GM12878 (cell line): Measurements from ENCODE around the gene TMEM184C. TPM values are rescaled to one million over a fixed set of nuclear protein-coding genes. Genes with fewer than 3 reads are reported as not detected.

Experiments
- ATAC-seq: fragments of 200-7000 bp; cut with Tn5 transposase; 3 replicates; pipeline ENCODE4 v1.9.1; 2020; ENCODE audit warnings: mild to moderate bottlenecking, moderate library complexity
- BruUV-seq: library from RNA; stranded (reverse); fragments of 400-500 nt; replicated peaks from 2 replicates; lab custom pipeline; 2021; lab: Mats Ljungman, UMichigan
- CTCF ChIA-PET: fragments of 300-600 bp; sonication (Branson Sonifier 250); formaldehyde crosslinking; extraction: SDS; loops from one replicate; lab custom pipeline; 2021; ENCODE audit warnings: inconsistent platforms; lab: Yijun Ruan, JAX
- POLR2A ChIA-PET: fragments of 350-600 bp; formaldehyde crosslinking; extraction: SDS; loops from one replicate; lab custom pipeline; 2021; ENCODE audit warnings: inconsistent platforms; lab: Charles Lee
- RAD21 ChIA-PET: fragments of 300-600 bp; sonication (Branson Sonifier 250); formaldehyde crosslinking; loops from one replicate; lab custom pipeline; 2023; ENCODE audit warnings: antibody characterized with exemption; ENCODE audit not compliant: unreplicated experiment; lab: Charles Lee
- SMC1A ChIA-PET: fragments of 300-600 bp; sonication (Branson Sonifier 250); formaldehyde crosslinking; loops from one replicate; lab custom pipeline; 2023; ENCODE audit not compliant: unreplicated experiment, uncharacterized antibody; lab: Charles Lee
- DNase-seq: peaks from one replicate; pipeline ENCODE4 v3.0.0-alpha.2; 2011; ENCODE audit warnings: low read depth, low spot score
- FAIRE-seq: peaks from 3 replicates; lab custom pipeline; 2011; peaks lifted over from hg19 to GRCh38; lab: Jason Lieb, UNC
- H2AFZ ChIP-seq: 2 replicates; pipeline ENCODE4 v1.6.0; 2011; ENCODE audit warnings: low read depth, low read length, control low read depth; ENCODE audit not compliant: control insufficient read depth
- H3K27ac ChIP-seq: 2 replicates; pipeline ENCODE4 v1.5.1; 2011; ENCODE audit warnings: control low read depth; ENCODE audit not compliant: control insufficient read depth, insufficient read depth
- H3K27me3 ChIP-seq, 2 experiments: replicated peaks in 1 of 2; 2 replicates each; pipeline versions ENCODE4 v1.6.0 to v1.6.1; 2011; ENCODE audit warnings: low read length in 1 of 2; ENCODE audit not compliant: control insufficient read depth in 2 of 2, insufficient read depth in 2 of 2
- H3K36me3 ChIP-seq, 2 experiments: 2 replicates each; pipeline ENCODE4 v1.5.1; 2011; ENCODE audit warnings: low read length in 1 of 2; ENCODE audit not compliant: control insufficient read depth in 2 of 2, insufficient read depth in 2 of 2
- H3K4me1 ChIP-seq: 2 replicates; pipeline ENCODE4 v1.6.1; 2011; ENCODE audit warnings: mild to moderate bottlenecking, low read length, moderate library complexity, mixed read lengths; ENCODE audit not compliant: control insufficient read depth, insufficient read depth
- H3K4me2 ChIP-seq: 2 replicates; pipeline ENCODE4 v1.6.0; 2011; ENCODE audit warnings: control low read depth; ENCODE audit not compliant: control insufficient read depth, insufficient read depth
- H3K4me3 ChIP-seq: fragments of 200-600 bp; sonication (generic); 2 replicates; pipeline ENCODE4 v1.5.1; 2016
- H3K79me2 ChIP-seq: 2 replicates; pipeline ENCODE4 v1.6.0; 2011; ENCODE audit warnings: low read length; ENCODE audit not compliant: control insufficient read depth, insufficient read depth
- H3K9ac ChIP-seq: 2 replicates; pipeline ENCODE4 v1.8.0; 2011; ENCODE audit warnings: low read length, control low read depth, mixed read lengths; ENCODE audit not compliant: control insufficient read depth, insufficient read depth
- H3K9me3 ChIP-seq: replicated peaks from 3 replicates; pipeline ENCODE4 v1.5.1; 2011; ENCODE audit warnings: mild to moderate bottlenecking, low read length; ENCODE audit not compliant: control insufficient read depth, insufficient read depth
- H4K20me1 ChIP-seq: 2 replicates; pipeline ENCODE4 v1.6.0; 2011; ENCODE audit not compliant: control insufficient read depth, insufficient read depth
- CBFB ChIP-seq: IDR thresholded peaks from 2 replicates; pipeline ENCODE4 v1.6.1; 2016; ENCODE audit warnings: antibody characterized with exemption, low read depth
- LARP7 ChIP-seq: fragments of 450-650 bp; IDR thresholded peaks from 2 replicates; pipeline ENCODE4 v1.6.1; 2017; ENCODE audit warnings: mild to moderate bottlenecking
- MEF2B ChIP-seq: fragments of 450-650 bp; IDR thresholded peaks from 2 replicates; pipeline ENCODE4 v1.6.1; 2018; ENCODE audit warnings: mild to moderate bottlenecking, moderate library complexity; ENCODE audit not compliant: partially characterized antibody, poor library complexity, severe bottlenecking
- RUNX3 ChIP-seq: IDR thresholded peaks from 2 replicates; pipeline ENCODE4 v1.6.1; 2012; ENCODE audit warnings: low read length, inconsistent platforms
- SIN3A ChIP-seq: IDR thresholded peaks from 2 replicates; pipeline ENCODE4 v1.6.1; 2012; ENCODE audit warnings: low read depth, low read length, improper control_type of control experiment
- ZNF217 ChIP-seq: fragments of 450-650 bp; IDR thresholded peaks from 2 replicates; pipeline ENCODE4 v1.6.1; 2017; ENCODE audit warnings: antibody characterized with exemption, mild to moderate bottlenecking
- WGBS: methylation state at CpG from one replicate; pipeline ENCODE4 v1.1.6; 2016; ENCODE audit warnings: low lambda C conversion rate; ENCODE audit not compliant: insufficient replicate concordance, insufficient coverage; ENCODE audit errors: missing lambda C conversion rate; 5-methylcytosine and 5-hydroxymethylcytosine counted together
- in situ Hi-C: fragments of 300-500 bp; cut with MboI; formaldehyde crosslinking; loops from 9 replicates; pipeline ENCODE4 v1.14.3; 2018; ENCODE audit warnings: mixed read lengths
- intact Hi-C: fragments of 100-400 bp; cut with micrococcal nuclease; formaldehyde crosslinking; loops from one replicate; pipeline ENCODE4 v1.14.2; 2022; ENCODE audit not compliant: unreplicated experiment
- polyA plus RNA-seq, 11 experiments: library from polyadenylated mRNA; depleted of rRNA in 4 of 11; unstranded in 6 of 11; stranded (reverse) in 5 of 11; fragments of >200 nt; fragmentation: Nextera tagmentation in 4 of 11; fragmentation: Illumina TruSeq in 1 of 11; extraction: Ambion mirVana in 4 of 11; extraction: Trizol in 1 of 11; gene quantifications; 1 replicate in 1 of 11; 2 replicates in 10 of 11; pipeline versions ENCODE4 v1.2.1 to v1.2.3, GENCODE V29; 2011 to 2016; ENCODE audit warnings: inconsistent platforms in 2 of 11, missing spikeins in 2 of 11, low read depth in 1 of 11
- total RNA-seq, 4 experiments: library from RNA; depleted of rRNA in 3 of 4; stranded (reverse); fragments of >200 nt in 3 of 4; fragmentation: Illumina TruSeq in 1 of 4; extraction: Trizol in 1 of 4; gene quantifications; 2 replicates each; pipeline versions ENCODE4 v1.2.1 to v1.2.3, GENCODE V29; 2013 to 2021
- TF ChIP-seq, protein P1 (sequence below): fragments of 450-650 bp; IDR thresholded peaks from 2 replicates; pipeline ENCODE4 v1.6.1; 2017; ENCODE audit warnings: mild to moderate bottlenecking

Gene TMEM184C
- total and polyA plus RNA-seq, 10 of the 15 experiments (the other 5 are each of a cell fraction or from before 2014, with no cell fraction given) = 3.4 to 22.6 (median 18.2) TPM

DNA sequence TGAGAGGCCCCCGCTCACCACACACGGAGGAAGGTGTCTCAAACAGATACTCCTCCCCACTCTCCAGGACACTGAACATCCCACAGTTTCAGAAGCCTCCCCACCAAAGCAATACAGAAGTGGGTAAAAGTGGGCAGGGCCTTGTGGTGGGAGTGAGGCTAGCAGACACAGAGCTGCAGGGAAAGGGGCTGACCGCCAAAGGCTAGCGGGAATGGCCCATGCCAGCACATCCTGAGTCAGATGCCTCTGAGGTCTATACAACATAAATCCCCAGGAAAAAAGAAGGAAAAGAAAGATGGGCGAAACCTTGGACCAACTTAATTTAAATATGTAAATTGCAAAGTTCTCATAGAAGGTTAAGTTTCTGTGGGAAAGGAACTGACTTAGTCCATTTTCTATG, 92.8 kb downstream of the TMEM184C start:
- H4K20me1 ChIP-seq = no peaks in the 10 kb centered on the region
- CTCF ChIA-PET = interaction anchor here (0.6 to 10.7 kb wide), 17 partner anchors 24 to 490 kb away, joined by 3 to 343 read pairs (median 4); partner anchors contain the start of gene TMEM184C
- TF ChIP-seq CBFB = no peak
- no peak for TF ChIP-seq SIN3A
- TF ChIP-seq MEF2B = no peak
- no peak for TF ChIP-seq ZNF217
- TF ChIP-seq, protein P1, sequence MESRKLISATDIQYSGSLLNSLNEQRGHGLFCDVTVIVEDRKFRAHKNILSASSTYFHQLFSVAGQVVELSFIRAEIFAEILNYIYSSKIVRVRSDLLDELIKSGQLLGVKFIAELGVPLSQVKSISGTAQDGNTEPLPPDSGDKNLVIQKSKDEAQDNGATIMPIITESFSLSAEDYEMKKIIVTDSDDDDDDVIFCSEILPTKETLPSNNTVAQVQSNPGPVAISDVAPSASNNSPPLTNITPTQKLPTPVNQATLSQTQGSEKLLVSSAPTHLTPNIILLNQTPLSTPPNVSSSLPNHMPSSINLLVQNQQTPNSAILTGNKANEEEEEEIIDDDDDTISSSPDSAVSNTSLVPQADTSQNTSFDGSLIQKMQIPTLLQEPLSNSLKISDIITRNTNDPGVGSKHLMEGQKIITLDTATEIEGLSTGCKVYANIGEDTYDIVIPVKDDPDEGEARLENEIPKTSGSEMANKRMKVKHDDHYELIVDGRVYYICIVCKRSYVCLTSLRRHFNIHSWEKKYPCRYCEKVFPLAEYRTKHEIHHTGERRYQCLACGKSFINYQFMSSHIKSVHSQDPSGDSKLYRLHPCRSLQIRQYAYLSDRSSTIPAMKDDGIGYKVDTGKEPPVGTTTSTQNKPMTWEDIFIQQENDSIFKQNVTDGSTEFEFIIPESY = peak; percentile 72
- no peak for TF ChIP-seq RUNX3
- no peak for TF ChIP-seq LARP7
- TF ChIP-seq, all 136 proteins: peak for 1
- intact Hi-C loops = loop anchor here (2.0 kb wide), 1 partner anchor 23 kb away; the partner anchor contains the start of gene ARHGAP10
- no TSS peak for BruUV-seq
- Histone ChIP-seq H3K9ac (no peak overlapping the region), H3K27ac (no peak overlapping the region), H3K4me3 (no peak overlapping the region), H3K36me3 (no peaks in the 10 kb centered on the region), H3K79me2 (no peaks in the 10 kb centered on the region), H3K9me3 (no peaks in the 10 kb centered on the region), H2AFZ (no peak overlapping the region), H3K27me3 (no peaks in the 10 kb centered on the region), H3K4me2 (no peak overlapping the region), H3K4me1 (peaks cover 3% of the 10 kb centered on the region)
- no peak for FAIRE-seq
- RAD21 ChIA-PET = interaction anchor here (0.5 to 6.9 kb wide), 16 partner anchors 11 to 718 kb away, joined by 3 to 129 read pairs (median 6); partner anchors contain the start of gene ARHGAP10
- 95% methylated on average over 5 of the region's 5 CpGs for WGBS
- POLR2A ChIA-PET = interaction anchor here (0.6 to 0.8 kb wide), 5 partner anchors 27 to 154 kb away, joined by 3 to 6 read pairs (median 5); partner anchors contain the start of gene PRMT9
- no peak for DNase-seq
- ATAC-seq = peak; percentile 21; the same call in 2 of the 3 replicates
- SMC1A ChIA-PET = interaction anchor here (0.7 to 8.1 kb wide), 22 partner anchors 9 to 154 kb away, joined by 3 to 251 read pairs (median 4); partner anchors contain the start of gene ARHGAP10
- in situ Hi-C loops = loop anchor here (5.0 kb wide), 1 partner anchor 157 kb away; no protein-coding TSS in a partner anchor
